Memory B cell (primary cell): Measurements from ENCODE around the gene PRKCE.
A peak's percentile ranks its signal among the peaks of the same experiment; 100 is the strongest.

Experiments used
- ATAC-seq: fragments of 150-1000 bp; cut with Tn5 transposase; 2 replicates; pipeline ENCODE4 v1.10.0; 2021; ENCODE audit warnings: low read depth, mild to moderate bottlenecking, moderate library complexity
- DNase-seq, 2 donors: peaks; one replicate each; pipeline ENCODE4 v3.0.0; 2022; ENCODE audit warnings: low spot score in 2 of 2
- H3K27ac Mint-ChIP-seq: one replicate; pipeline ENCODE4 v1.8.0; 2022; ENCODE audit warnings: mild to moderate bottlenecking, moderate library complexity, mixed read lengths
- H3K27me3 Mint-ChIP-seq: one replicate; pipeline ENCODE4 v1.8.0; 2022; ENCODE audit warnings: mixed read lengths
- H3K36me3 Mint-ChIP-seq: one replicate; pipeline ENCODE4 v1.8.0; 2022; ENCODE audit warnings: mild to moderate bottlenecking, mixed read lengths
- H3K4me1 Mint-ChIP-seq: one replicate; pipeline ENCODE4 v1.8.0; 2022; ENCODE audit warnings: mixed read lengths
- H3K4me3 Mint-ChIP-seq: one replicate; pipeline ENCODE4 v1.8.0; 2022; ENCODE audit warnings: mild to moderate bottlenecking, moderate library complexity, mixed read lengths
- H3K9me3 Mint-ChIP-seq: one replicate; pipeline ENCODE4 v1.8.0; 2022; ENCODE audit warnings: mixed read lengths

The PRKCE gene

GRCh38 chr2:45818591-45818990, 167.1 kb downstream of the PRKCE start:
- peaks cover 37% of the 10 kb centered on the region for H3K4me1 Mint-ChIP-seq
- ATAC-seq (no peak), DNase-seq (no peak)
- H3K27ac Mint-ChIP-seq, result peak overlapping the region; percentile 17
- no peaks in the 10 kb centered on the region for H3K36me3 Mint-ChIP-seq
- H3K9me3 Mint-ChIP-seq, result no peaks in the 10 kb centered on the region
- no peaks in the 10 kb centered on the region for H3K27me3 Mint-ChIP-seq
- no peak overlapping the region for H3K4me3 Mint-ChIP-seq

- Mint-ChIP-seq H3K27me3 (no peaks in the 10 kb centered on the region), H3K4me3 (no peak overlapping the region), H3K9me3 (no peaks in the 10 kb centered on the region), H3K36me3 (no peaks in the 10 kb centered on the region), H3K27ac (peak overlapping the region; percentile 14), H3K4me1 (peaks cover 46% of the 10 kb centered on the region)
- DNase-seq (no peak), ATAC-seq (no peak)
These were observed 168.6 kb downstream of the PRKCE start for GRCh38 chr2:45820048-45820447.

GRCh38 chr2:45821558-45822271, 170.2 kb downstream of the PRKCE start:
- Mint-ChIP-seq H3K4me3 (no peak overlapping the region), H3K36me3 (peaks cover 1% of the 10 kb centered on the region), H3K4me1 (peaks cover 46% of the 10 kb centered on the region), H3K27ac (no peak overlapping the region), H3K9me3 (no peaks in the 10 kb centered on the region), H3K27me3 (no peaks in the 10 kb centered on the region)
- ATAC-seq (no peak), DNase-seq (no peak)

- ATAC-seq (no peak), DNase-seq (no peak)
- no peaks in the 10 kb centered on the region for H3K9me3 Mint-ChIP-seq
- no peak overlapping the region for H3K4me3 Mint-ChIP-seq
- peaks cover 3% of the 10 kb centered on the region for H3K36me3 Mint-ChIP-seq
- H3K4me1 Mint-ChIP-seq, result peaks cover 48% of the 10 kb centered on the region
- H3K27me3 Mint-ChIP-seq, result no peaks in the 10 kb centered on the region
- H3K27ac Mint-ChIP-seq, result no peak overlapping the region
These were observed 170.8 kb downstream of the PRKCE start for GRCh38 chr2:45822272-45822630.

GRCh38 chr2:45823723-45824206, 172.3 kb downstream of the PRKCE start:
- H3K27ac Mint-ChIP-seq, result no peak overlapping the region
- ATAC-seq, result no peak

GRCh38 chr2:45825001-45825651, 173.7 kb downstream of the PRKCE start:
- Mint-ChIP-seq H3K27ac (no peak overlapping the region), H3K4me3 (no peak overlapping the region), H3K36me3 (peaks cover 6% of the 10 kb centered on the region), H3K4me1 (peaks cover 41% of the 10 kb centered on the region), H3K27me3 (no peaks in the 10 kb centered on the region), H3K9me3 (peaks cover 3% of the 10 kb centered on the region)
- ATAC-seq (no peak), DNase-seq (no peak)

More at GRCh38 chr2:45823723-45824206, 172.3 kb downstream of the PRKCE start:
- no peak for DNase-seq
- no peaks in the 10 kb centered on the region for H3K9me3 Mint-ChIP-seq
- H3K4me1 Mint-ChIP-seq, result peaks cover 47% of the 10 kb centered on the region
- H3K36me3 Mint-ChIP-seq, result peaks cover 3% of the 10 kb centered on the region
- no peak overlapping the region for H3K4me3 Mint-ChIP-seq
- no peaks in the 10 kb centered on the region for H3K27me3 Mint-ChIP-seq

GRCh38 chr2:45826460-45826859, 175.0 kb downstream of the PRKCE start:
- H3K4me1 Mint-ChIP-seq, result peaks cover 34% of the 10 kb centered on the region
- no peak for ATAC-seq
- no peak for DNase-seq
- H3K36me3 Mint-ChIP-seq, result peaks cover 14% of the 10 kb centered on the region
- H3K27me3 Mint-ChIP-seq, result no peaks in the 10 kb centered on the region
- H3K4me3 Mint-ChIP-seq, result no peak overlapping the region
- no peak overlapping the region for H3K27ac Mint-ChIP-seq
- peaks cover 14% of the 10 kb centered on the region for H3K9me3 Mint-ChIP-seq

- H3K27me3 Mint-ChIP-seq, result no peaks in the 10 kb centered on the region
- H3K27ac Mint-ChIP-seq, result no peak overlapping the region
- DNase-seq, result no peak
- ATAC-seq, result no peak
- peaks cover 14% of the 10 kb centered on the region for H3K9me3 Mint-ChIP-seq
- peaks cover 14% of the 10 kb centered on the region for H3K36me3 Mint-ChIP-seq
- H3K4me3 Mint-ChIP-seq, result no peak overlapping the region
- H3K4me1 Mint-ChIP-seq, result peaks cover 28% of the 10 kb centered on the region
These were observed 175.6 kb downstream of the PRKCE start for GRCh38 chr2:45826884-45827635.

- H3K27ac Mint-ChIP-seq, result no peak overlapping the region
- no peak for ATAC-seq
- H3K9me3 Mint-ChIP-seq, result peaks cover 17% of the 10 kb centered on the region
- peaks cover 14% of the 10 kb centered on the region for H3K36me3 Mint-ChIP-seq
- no peaks in the 10 kb centered on the region for H3K27me3 Mint-ChIP-seq
- H3K4me3 Mint-ChIP-seq, result no peak overlapping the region
- no peak for DNase-seq
- peaks cover 31% of the 10 kb centered on the region for H3K4me1 Mint-ChIP-seq
These were observed 178.8 kb downstream of the PRKCE start for GRCh38 chr2:45830322-45830721.

GRCh38 chr2:45833301-45833967, 182.0 kb downstream of the PRKCE start:
- ATAC-seq, result peak; percentile 6
- no peaks in the 10 kb centered on the region for H3K27me3 Mint-ChIP-seq
- H3K27ac Mint-ChIP-seq, result peak overlapping the region; percentile 94

GRCh38 chr2:45833968-45834344, 182.5 kb downstream of the PRKCE start:
- peaks cover 17% of the 10 kb centered on the region for H3K9me3 Mint-ChIP-seq
- peak; percentile 18 to 21 for DNase-seq
- H3K27ac Mint-ChIP-seq, result peak overlapping the region; percentile 94
- H3K4me1 Mint-ChIP-seq, result peaks cover 51% of the 10 kb centered on the region
- H3K4me3 Mint-ChIP-seq, result peak overlapping the region; percentile 68
- peaks cover 11% of the 10 kb centered on the region for H3K36me3 Mint-ChIP-seq
- no peaks in the 10 kb centered on the region for H3K27me3 Mint-ChIP-seq
- ATAC-seq, result peak; percentile 82

More at GRCh38 chr2:45833301-45833967, 182.0 kb downstream of the PRKCE start:
- Mint-ChIP-seq H3K4me1 (peaks cover 48% of the 10 kb centered on the region), H3K4me3 (no peak overlapping the region), H3K36me3 (peaks cover 11% of the 10 kb centered on the region), H3K9me3 (peaks cover 17% of the 10 kb centered on the region)
- DNase-seq, result no peak

GRCh38 chr2:45834372-45834771, 182.9 kb downstream of the PRKCE start:
- Mint-ChIP-seq H3K4me1 (peaks cover 54% of the 10 kb centered on the region), H3K27me3 (no peaks in the 10 kb centered on the region), H3K4me3 (no peak overlapping the region), H3K27ac (peak overlapping the region; percentile 94), H3K9me3 (peaks cover 15% of the 10 kb centered on the region), H3K36me3 (peaks cover 10% of the 10 kb centered on the region)
- DNase-seq (no peak), ATAC-seq (no peak)

GRCh38 chr2:45834858-45835257, 183.4 kb downstream of the PRKCE start:
- no peak for ATAC-seq
- Mint-ChIP-seq H3K4me1 (peaks cover 54% of the 10 kb centered on the region), H3K27ac (peak overlapping the region; percentile 94), H3K27me3 (no peaks in the 10 kb centered on the region), H3K9me3 (peaks cover 15% of the 10 kb centered on the region), H3K4me3 (no peak overlapping the region), H3K36me3 (peaks cover 10% of the 10 kb centered on the region)
- no peak for DNase-seq

GRCh38 chr2:45836316-45836715, 184.8 kb downstream of the PRKCE start:
- Mint-ChIP-seq H3K4me1 (peaks cover 59% of the 10 kb centered on the region), H3K9me3 (peaks cover 4% of the 10 kb centered on the region), H3K27ac (peak overlapping the region; percentile 88), H3K4me3 (peak overlapping the region; percentile 64), H3K36me3 (peaks cover 2% of the 10 kb centered on the region), H3K27me3 (no peaks in the 10 kb centered on the region)
- DNase-seq, result no peak
- no peak for ATAC-seq
